ENCODE results near the gene NRBP1. TPM values are rescaled to one million over a fixed set of nuclear protein-coding genes. Genes with fewer than 3 reads are reported as not detected.
A peak's percentile ranks its signal among the peaks of the same experiment; 100 is the strongest.

The NRBP1 gene
- total and polyA plus RNA-seq, 2 of the 4 experiments (the other 2 are of a cell fraction): 120 to 155 TPM

- H3K36me3 ChIP-seq (ENCODE audit: control insufficient read depth, insufficient read depth, low read length): peaks cover 5% of the 10 kb centered on the region; the same call in 1 of the 2 replicates
- H3K9me1 ChIP-seq (ENCODE audit: insufficient read depth, low read length): no peaks in the 10 kb centered on the region
- H3K27ac ChIP-seq (ENCODE audit: insufficient read depth, low read length): no peak overlapping the region
- H2BK20ac ChIP-seq (ENCODE audit: low read depth, low read length): no peak overlapping the region
- intact Hi-C loops (cut with micrococcal nuclease) (loop anchor here (10.0 kb wide), 1 partner anchor 224 kb away; the partner anchor contains the start of genes CCDC121 and GPN1), dilution Hi-C loops (cut with HindIII; ENCODE audit: low sequenced_read_pairs, unreplicated experiment) (no loop called here), in situ Hi-C loops (cut with MboI; ENCODE audit: low sequenced_read_pairs) (no loop called here)
- no peak overlapping the region for H3K4me2 ChIP-seq (ENCODE audit: low read depth, low read length)
- no peak for DNase-seq
- H3K56ac ChIP-seq (ENCODE audit: extremely low read depth, insufficient read depth, low read length): no peak overlapping the region
- no peaks in the 10 kb centered on the region for H3K4me1 ChIP-seq (ENCODE audit: control insufficient read depth, insufficient read depth, low read length)
- no peaks in the 10 kb centered on the region for H3K27me3 ChIP-seq (ENCODE audit: control insufficient read depth, insufficient read depth, low read length)
- no peak overlapping the region for H3K4ac ChIP-seq (ENCODE audit: low read depth, low read length)
- H3K14ac ChIP-seq (replicated peaks; ENCODE audit: low read depth, low read length): no peak overlapping the region
- no peak overlapping the region for H3K18ac ChIP-seq (ENCODE audit: low read depth, low read length)
- H2AK5ac ChIP-seq (ENCODE audit: low read depth, low read length): no peak overlapping the region
- H2AFZ ChIP-seq (replicated peaks; ENCODE audit: low read length, poor library complexity): no peak overlapping the region
- no peak for TF ChIP-seq RFX5 (IDR thresholded peaks at IDR 0.05; ENCODE audit: low read depth, low read length)
- TF ChIP-seq CHD1 (IDR thresholded peaks at IDR 0.05; ENCODE audit: low read depth, low read length): no peak
- TF ChIP-seq, protein P1, sequence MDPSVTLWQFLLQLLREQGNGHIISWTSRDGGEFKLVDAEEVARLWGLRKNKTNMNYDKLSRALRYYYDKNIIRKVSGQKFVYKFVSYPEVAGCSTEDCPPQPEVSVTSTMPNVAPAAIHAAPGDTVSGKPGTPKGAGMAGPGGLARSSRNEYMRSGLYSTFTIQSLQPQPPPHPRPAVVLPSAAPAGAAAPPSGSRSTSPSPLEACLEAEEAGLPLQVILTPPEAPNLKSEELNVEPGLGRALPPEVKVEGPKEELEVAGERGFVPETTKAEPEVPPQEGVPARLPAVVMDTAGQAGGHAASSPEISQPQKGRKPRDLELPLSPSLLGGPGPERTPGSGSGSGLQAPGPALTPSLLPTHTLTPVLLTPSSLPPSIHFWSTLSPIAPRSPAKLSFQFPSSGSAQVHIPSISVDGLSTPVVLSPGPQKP (IDR thresholded peaks at IDR 0.05; ENCODE audit: borderline replicate concordance, low read depth, low read length): no peak
- TF ChIP-seq NFE2L2 (IDR thresholded peaks at IDR 0.05; ENCODE audit: low read depth, low read length): no peak
- TF ChIP-seq RAD21 (IDR thresholded peaks at IDR 0.05; ENCODE audit: low read length): no peak
- TF ChIP-seq MXI1 (IDR thresholded peaks at IDR 0.05; ENCODE audit: borderline replicate concordance, low read depth, low read length): no peak
- TF ChIP-seq CTCF (conservative IDR thresholded peaks at IDR 0.05; ENCODE audit: low read depth, low read length): no peak
- no peak for TF ChIP-seq MAFK (IDR thresholded peaks at IDR 0.05; ENCODE audit: low read depth, low read length)
- no peak for TF ChIP-seq RCOR1 (IDR thresholded peaks at IDR 0.05; ENCODE audit: insufficient replicate concordance, low read length)
- no peak for TF ChIP-seq FOS (IDR thresholded peaks at IDR 0.05; ENCODE audit: low read depth, low read length)
- TF ChIP-seq CEBPB (IDR thresholded peaks at IDR 0.05; ENCODE audit: low read depth, low read length): no peak
- TF ChIP-seq SMC3 (IDR thresholded peaks at IDR 0.05; ENCODE audit: low read depth, low read length): no peak
- H4K91ac ChIP-seq (ENCODE audit: insufficient read depth, low read depth, low read length): no peak overlapping the region
- no peak overlapping the region for H3K4me3 ChIP-seq (ENCODE audit: insufficient read depth, low read depth, low read length)
- no peak overlapping the region for H4K5ac ChIP-seq (ENCODE audit: low read depth, low read length)
- CTCF ChIA-PET: no interaction called here
- POLR2A ChIA-PET (ENCODE audit: unreplicated experiment): no interaction called here
- no TSS peak for BruUV-seq (replicated peaks)
- H4K20me1 ChIP-seq (ENCODE audit: insufficient read depth, low read length): peaks cover 44% of the 10 kb centered on the region
- H3K9me3 ChIP-seq (ENCODE audit: control insufficient read depth, insufficient read depth, low read length): no peaks in the 10 kb centered on the region
- no peak overlapping the region for H4K8ac ChIP-seq (ENCODE audit: low read depth in 2 of 2, low read length in 2 of 2)
- H2AK9ac ChIP-seq (replicated peaks; ENCODE audit: low read depth, low read length, poor library complexity): no peak overlapping the region
- WGBS, 2 experiments (ENCODE audit: extremely low coverage in 2 of 2, insufficient read length in 1 of 2): no CpG with 5 or more reads among the region's 2 CpGs
- H2BK5ac ChIP-seq (ENCODE audit: low read depth, low read length, poor library complexity, severe bottlenecking): no peak overlapping the region
- H2BK120ac ChIP-seq (ENCODE audit: low read depth, low read length): no peak overlapping the region
- H3K79me1 ChIP-seq (ENCODE audit: low read depth in 1 of 2, low read length in 2 of 2): peaks cover 9 to 37% of the 10 kb centered on the region in 2 experiments
- no peak overlapping the region for H3K23ac ChIP-seq (ENCODE audit: low read depth, low read length)
- ATAC-seq (ENCODE audit: low read depth): peak; percentile 21; the same call in 1 of the 2 replicates
- H3K9ac ChIP-seq (ENCODE audit: low read depth, low read length): no peak overlapping the region
- no peak overlapping the region for H2BK15ac ChIP-seq (ENCODE audit: low read depth, low read length)
These were observed 27.9 kb upstream of the NRBP1 start for GRCh38 chr2:27400348-27401135.

All from IMR-90 (cell line).